GM21423 (cell line): ENCODE data around the gene ERBB2.

Source experiments
- ATAC-seq: cut with Tn5 transposase; IDR thresholded peaks from one replicate; pipeline ENCODE4 v1.9.1; 2021; ENCODE audit warnings: mild to moderate bottlenecking, moderate library complexity; ENCODE audit not compliant: unreplicated experiment

The ERBB2 gene

DNA sequence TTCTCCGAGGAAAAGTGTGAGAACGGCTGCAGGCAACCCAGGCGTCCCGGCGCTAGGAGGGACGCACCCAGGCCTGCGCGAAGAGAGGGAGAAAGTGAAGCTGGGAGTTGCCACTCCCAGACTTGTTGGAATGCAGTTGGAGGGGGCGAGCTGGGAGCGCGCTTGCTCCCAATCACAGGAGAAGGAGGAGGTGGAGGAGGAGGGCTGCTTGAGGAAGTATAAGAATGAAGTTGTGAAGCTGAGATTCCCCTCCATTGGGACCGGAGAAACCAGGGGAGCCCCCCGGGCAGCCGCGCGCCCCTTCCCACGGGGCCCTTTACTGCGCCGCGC, at the start of gene ERBB2:
Gene ERBB2, plus strand, starts transcription at position 247 of the 330 bp plus-strand sequence. CDS start 175 bp downstream, outside the sequence.
- no peak for ATAC-seq

DNA sequence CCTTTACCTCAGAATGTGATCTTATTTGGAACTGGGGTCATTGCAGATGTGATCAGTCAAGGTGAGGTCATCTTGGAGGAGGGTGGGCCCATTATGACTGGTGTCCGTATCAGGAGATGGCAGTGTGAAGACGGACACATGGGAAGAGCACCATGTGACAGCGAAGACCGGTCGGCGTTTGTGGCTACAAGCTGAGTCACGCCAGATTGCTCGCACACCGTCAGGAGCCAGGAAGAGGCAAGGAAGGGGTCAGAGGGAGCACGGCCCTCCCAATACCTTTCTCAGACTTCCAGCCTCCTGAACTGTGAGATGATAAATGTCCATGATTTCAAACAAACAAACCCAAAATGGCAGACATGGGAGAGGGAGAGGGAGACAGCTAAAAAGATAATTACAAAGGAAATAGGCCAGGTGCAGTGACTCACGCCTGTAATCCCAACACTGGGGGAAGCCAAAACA, 49.7 kb upstream of the ERBB2 start:
- no peak for ATAC-seq

DNA sequence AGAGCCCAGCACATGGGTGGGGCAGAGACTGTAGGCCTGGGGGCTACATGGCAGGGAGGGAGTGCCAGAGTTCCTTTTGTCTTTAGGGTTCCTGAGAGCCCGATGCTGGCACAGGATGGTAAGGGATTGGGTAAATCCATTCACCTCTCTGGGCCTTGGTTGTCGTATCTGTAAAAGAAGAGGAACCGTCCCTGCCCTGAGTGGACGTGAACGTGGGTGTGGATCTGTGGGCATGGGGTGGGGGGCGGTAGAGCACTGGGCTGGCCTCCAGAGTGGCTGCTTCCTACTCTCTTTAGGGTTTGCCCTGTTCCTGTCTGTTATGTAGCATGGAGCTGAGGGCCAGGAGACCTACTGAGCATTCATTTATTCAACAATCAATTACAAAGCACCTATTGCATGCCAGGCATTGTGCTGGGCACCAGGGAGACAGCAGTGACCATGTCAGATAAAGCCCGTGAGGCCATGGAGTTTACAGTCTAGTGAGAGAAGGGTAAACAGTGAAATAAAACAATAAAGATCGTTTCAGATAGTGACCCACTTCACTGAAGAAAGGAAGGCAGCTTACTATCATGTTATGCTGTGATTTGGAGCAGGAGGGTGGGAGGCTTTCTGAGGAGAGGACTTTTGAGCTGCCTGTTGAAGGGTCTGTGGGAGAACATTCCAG, 47.8 kb upstream of the ERBB2 start:
- ATAC-seq: no peak

DNA sequence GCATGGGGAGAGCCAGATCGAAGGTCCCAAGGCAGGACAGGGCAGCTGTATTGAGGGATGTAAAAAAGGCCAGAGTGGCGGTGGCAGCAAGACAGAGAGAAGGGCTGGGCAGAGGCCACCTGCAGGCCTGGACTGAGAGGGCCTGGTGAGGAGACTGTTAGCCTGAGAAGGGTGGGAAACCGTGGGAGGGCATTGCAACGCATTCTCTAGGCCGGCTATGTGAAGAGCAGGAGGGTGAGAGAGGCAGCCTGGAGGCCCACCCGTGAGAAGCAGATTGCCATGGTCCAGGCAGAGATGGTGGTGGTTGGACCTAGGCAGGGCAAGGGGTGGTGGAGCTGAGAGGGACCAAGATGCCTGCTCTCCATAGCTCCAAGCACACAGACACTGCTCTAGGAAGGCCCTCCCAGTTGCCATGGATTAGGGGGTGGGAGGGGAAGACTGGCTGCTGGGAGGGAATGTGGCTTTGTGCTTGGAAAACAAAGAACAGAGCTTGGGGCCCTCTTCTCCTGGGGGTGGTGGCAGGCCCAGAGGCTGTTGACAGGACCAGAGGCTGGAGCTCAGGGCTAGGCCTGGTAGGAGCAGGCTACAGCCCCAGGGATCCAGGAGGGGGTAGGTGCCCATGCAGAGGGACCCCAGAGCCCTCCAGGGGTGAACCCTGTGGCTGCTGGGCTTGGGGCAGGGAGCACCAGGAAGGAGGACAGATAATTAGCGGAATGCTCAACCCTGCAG, 47.1 kb upstream of the ERBB2 start:
- no peak for ATAC-seq

DNA sequence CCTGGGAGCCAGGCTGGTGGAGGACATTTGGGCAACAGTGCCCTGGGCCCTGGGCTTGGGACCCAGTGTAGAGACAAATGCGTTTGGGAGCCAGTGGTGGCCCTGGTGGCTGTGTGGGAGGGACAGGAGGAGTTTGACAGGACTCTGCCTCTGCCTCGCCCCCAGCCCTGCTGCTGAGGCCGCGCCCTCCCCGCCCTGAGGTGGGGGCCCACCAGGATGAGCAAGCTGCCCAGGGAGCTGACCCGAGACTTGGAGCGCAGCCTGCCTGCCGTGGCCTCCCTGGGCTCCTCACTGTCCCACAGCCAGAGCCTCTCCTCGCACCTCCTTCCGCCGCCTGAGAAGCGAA, 46.6 kb upstream of the ERBB2 start:
- no peak for ATAC-seq

DNA sequence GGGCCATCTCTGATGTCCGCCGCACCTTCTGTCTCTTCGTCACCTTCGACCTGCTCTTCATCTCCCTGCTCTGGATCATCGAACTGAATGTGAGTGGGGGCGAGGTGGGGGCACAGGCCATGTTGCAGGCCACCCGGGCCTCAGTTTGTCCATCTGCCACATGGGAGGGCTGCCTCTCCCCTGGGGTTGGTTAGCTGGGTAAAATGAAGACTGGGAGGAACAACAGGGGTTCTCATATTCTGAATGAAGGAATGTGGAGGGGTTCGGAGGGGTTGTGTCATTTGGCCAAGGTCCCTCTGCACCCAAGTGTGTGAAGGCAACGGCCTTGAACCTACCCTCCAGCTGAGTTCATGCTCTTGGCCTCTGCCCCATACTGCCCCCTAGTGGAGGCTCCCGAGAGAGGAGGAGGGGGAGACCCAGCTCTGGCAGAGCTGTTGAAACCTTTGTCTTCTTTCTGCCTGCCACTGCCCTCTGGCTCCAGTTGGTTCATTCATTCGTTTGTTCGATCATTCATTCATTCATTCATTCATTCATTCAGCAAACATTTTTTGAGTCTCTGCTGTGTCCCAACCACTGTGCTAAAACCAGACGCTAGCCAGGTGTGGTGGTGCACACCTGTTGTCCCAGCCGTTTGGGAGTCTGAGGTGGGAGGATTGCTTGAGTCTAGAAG, 46.1 kb upstream of the ERBB2 start:
- ATAC-seq: no peak

DNA sequence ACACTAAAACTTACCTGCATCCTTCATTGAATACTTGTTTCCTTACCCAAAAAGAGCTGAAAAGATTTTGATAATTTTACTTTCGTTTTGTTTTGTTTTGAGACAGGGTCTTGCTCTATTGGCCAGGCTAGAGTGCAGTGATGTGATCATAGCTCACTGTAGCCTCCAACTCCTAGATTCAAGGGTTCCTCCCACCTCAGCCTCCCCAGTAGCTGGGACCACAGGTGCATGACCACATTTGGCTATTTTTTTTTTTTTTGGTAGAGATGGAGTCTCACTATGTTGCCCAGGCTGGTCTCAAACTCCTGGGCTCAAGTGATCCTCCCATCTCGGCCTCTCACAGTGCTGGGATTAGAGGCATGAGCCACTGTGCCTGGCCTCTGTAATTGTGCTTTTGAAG, 44.8 kb upstream of the ERBB2 start:
- no peak for ATAC-seq

DNA sequence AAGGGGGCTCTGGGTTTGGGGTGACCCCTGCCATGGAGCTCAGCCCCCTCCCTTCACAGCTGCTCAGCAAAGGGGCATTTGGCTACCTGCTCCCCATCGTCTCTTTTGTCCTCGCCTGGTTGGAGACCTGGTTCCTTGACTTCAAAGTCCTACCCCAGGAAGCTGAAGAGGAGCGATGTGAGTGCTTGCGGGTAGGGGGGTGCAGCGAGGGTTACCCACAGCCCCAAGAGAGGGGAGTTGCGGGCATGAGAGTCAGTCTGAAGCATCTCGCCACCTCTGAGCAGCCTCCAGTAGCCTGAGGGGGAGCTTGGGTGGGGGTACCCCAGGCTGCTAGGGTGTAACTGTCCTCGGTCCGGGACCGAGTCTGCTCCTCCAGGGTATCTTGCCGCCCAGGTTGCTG, 41.5 kb upstream of the ERBB2 start:
- ATAC-seq: no peak

DNA sequence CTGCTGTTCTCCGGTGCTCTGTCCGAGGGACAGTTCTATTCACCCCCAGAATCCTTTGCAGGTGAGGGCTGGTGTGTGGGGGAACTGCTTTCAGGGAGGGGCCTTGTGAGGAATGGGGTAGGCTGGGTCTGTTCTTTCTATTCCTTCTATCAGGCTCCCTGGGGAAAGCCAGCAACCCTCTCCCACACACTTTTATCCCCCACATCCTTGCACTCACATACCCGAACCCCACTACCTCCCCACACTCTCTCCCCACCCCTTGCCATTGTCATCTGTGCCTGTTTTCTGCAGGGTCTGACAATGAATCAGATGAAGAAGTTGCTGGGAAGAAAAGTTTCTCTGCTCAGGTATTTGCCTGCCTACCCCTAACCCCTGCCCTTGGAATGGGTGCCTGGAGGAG, 41.1 kb upstream of the ERBB2 start:
- ATAC-seq: no peak

DNA sequence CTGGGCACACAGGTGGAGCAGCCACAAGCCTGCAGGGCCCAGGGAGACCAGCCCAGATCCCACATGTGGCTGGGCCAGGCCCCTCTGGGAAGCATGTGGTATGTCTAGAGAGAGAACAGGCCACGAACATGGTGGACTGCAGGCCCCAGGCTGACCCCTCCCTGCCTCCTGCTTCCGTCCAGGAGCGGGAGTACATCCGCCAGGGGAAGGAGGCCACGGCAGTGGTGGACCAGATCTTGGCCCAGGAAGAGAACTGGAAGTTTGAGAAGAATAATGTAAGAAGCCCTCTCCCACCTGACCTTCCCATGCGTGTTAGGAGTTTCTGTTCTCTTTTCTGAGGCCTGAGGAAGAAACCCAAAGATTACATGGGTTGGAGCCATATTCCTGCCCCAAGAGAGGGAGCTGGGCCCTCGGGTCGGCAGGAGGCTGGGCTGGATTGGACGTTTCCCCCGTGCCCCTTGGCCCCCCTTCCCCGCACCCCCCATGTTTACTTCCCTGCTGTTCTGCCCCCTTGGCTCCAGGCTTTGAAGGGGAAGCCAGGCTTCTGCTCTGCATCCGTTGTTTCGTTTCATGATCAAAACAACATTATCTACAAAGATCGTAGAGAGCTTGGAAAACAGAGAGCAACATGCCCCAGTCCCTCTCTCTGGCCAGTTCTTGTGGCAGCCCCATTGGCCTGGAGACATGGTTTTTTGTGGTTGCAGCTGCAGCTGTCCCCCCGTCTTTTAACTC, 40.4 kb upstream of the ERBB2 start:
- no peak for ATAC-seq

DNA sequence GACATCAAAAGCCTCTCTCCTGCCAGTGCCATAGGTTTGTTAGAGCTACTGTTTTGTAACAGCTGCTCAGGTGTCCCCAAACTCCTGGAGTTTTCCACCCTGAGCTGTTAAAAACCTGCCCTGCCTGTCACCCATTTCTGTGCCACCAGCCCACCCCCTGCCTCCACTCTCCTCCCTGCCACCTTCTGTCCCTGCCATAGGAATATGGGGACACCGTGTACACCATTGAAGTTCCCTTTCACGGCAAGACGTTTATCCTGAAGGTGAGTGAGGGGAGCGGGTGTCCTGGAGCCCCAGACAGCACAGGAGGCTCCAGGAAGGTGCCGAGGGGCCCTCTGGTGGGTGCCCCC, 39.9 kb upstream of the ERBB2 start:
- no peak for ATAC-seq

DNA sequence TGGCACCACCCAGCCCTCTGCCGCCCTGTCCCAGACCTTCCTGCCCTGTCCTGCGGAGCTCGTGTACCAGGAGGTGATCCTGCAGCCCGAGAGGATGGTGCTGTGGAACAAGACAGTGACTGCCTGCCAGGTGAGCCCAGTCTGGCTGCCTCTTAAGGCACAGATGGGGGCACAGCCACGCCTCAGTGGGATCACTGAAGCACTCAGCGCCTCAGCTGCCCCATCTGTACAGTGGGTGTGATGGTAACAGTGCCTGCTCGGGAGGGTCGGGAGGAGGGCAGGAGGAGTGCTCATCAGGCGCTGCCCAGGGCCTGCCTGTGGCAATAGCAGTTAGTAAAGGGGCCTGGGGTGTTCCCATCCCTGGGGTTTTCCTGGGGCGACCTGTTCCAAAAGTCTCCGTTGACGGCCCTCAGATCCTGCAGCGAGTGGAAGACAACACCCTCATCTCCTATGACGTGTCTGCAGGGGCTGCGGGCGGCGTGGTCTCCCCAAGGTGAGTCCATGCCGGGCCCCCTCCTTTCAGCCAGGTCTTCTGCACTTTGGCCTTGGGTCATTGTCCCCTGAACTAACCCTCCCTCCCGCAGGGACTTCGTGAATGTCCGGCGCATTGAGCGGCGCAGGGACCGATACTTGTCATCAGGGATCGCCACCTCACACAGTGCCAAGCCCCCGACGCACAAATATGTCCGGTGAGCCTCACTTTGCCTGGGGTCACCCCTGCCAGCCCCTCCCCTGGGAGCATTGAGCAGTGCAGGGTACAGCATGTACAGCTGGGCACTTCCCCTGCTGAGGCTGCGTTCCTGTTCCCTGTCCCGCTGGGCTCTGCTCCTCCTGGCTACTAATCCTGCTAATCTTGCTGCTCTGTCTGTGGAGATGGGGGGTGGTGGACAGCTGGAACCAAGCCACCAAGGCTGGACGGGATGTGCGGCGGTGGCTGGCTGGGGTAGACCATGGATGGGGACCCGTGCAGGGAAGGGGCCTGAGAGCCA, 39.2 kb upstream of the ERBB2 start:
- ATAC-seq: no peak

DNA sequence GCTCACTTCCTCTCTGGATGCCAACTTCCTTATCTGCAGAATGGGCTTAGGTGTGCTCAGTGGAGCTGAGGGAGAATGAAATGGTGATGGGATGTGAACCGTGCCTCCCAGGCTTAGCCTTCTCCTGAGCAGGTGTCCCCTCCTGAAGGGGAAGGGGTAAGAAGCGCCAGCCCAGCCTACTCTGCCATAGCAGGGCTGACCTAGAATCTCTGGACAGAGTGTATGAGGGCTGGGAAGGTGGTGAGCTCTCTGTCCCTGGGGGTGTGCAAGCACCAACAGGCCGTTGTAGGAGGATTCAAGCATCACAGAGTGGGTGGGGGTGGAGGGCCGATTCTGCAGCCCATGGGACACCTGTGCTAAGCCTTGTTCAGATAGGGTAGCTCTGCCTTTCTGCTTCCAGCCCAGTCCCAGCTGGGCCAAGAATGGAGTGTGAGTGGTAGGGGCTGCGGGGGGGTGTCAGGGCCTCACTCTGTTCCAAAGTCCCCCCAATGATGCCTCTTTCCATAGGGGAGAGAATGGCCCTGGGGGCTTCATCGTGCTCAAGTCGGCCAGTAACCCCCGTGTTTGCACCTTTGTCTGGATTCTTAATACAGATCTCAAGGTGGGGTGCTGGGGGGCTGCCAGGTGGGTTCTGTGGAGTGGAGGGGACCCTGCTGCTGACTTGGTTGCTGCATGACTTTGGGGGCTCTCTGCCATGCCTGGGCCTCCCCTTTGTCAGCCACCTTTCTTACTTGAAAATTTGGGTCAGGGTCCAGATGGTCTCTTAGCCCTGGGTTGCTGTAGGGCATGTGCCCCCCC, 37.9 kb upstream of the ERBB2 start:
- ATAC-seq: no peak

DNA sequence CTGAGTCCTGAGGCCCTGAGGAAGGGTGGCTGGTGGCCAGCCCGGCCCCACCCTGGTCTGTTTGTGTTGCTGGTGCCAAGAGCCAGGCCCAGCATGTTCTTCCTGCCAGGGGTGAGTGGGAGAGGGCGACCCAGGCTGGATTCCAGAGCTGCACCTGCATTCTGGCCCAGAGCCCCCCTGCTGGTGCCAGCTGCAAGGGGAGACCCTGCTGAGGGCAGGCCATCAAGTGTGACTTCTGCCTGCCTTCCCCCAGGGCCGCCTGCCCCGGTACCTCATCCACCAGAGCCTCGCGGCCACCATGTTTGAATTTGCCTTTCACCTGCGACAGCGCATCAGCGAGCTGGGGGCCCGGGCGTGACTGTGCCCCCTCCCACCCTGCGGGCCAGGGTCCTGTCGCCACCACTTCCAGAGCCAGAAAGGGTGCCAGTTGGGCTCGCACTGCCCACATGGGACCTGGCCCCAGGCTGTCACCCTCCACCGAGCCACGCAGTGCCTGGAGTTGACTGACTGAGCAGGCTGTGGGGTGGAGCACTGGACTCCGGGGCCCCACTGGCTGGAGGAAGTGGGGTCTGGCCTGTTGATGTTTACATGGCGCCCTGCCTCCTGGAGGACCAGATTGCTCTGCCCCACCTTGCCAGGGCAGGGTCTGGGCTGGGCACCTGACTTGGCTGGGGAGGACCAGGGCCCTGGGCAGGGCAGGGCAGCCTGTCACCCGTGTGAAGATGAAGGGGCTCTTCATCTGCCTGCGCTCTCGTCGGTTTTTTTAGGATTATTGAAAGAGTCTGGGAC, 37.1 kb upstream of the ERBB2 start:
- no peak for ATAC-seq

DNA sequence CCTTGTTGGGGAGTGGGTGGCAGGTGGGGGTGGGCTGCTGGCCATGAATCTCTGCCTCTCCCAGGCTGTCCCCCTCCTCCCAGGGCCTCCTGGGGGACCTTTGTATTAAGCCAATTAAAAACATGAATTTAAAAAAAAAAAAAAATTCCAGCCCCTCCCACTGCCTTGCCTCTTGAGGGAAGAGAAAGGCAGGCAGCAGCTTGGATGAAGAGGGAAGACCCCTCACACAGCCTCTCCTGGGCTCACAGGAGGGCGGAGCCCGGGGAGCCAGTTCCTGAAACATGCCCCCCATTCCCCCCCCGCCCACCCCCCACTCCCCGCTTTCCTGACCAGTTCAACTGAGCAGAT, 36.5 kb upstream of the ERBB2 start:
- no peak for ATAC-seq

DNA sequence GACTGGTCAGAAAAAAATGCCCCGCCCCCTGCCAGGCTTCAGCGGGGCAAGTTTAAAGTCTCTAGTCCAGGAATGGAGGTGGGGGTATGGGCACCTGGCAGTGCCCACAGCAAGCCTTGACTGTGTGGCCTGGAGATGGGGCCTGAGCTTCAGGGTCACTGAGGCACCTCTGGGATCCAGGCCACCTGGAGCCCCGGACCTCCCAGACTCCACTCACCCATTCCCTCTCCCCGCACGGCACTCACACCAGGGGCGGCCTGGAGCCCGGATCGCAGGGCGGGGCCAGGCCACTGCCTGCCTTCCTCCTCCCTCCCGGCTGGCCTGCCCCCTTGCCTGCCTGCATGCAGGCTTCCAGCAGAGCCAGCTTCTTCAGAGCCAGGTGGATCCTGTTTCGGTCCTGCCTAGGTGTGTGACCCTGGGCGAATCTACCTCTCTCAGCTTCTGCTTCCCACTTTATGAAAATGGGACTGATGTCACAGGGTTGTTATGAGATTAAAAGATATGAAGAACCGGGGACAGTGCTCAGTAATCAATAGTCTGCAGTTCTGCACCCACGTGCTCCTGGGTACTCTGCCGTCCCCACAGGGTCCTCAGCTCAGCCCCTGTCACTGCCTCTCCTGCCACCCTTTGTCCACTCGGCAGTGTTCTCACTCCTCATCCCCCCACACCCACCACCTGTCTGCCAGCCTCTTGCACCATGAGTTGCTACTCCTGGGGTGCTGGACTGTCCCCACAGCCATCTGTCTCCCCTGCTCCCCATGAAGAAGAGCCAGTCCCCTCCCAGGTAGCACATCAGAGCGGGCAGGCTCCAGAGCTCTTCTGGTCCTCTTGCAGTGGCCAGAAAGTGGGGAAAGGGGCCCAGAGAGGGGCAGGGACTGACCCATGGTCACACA, 35.9 kb upstream of the ERBB2 start:
- no peak for ATAC-seq

DNA sequence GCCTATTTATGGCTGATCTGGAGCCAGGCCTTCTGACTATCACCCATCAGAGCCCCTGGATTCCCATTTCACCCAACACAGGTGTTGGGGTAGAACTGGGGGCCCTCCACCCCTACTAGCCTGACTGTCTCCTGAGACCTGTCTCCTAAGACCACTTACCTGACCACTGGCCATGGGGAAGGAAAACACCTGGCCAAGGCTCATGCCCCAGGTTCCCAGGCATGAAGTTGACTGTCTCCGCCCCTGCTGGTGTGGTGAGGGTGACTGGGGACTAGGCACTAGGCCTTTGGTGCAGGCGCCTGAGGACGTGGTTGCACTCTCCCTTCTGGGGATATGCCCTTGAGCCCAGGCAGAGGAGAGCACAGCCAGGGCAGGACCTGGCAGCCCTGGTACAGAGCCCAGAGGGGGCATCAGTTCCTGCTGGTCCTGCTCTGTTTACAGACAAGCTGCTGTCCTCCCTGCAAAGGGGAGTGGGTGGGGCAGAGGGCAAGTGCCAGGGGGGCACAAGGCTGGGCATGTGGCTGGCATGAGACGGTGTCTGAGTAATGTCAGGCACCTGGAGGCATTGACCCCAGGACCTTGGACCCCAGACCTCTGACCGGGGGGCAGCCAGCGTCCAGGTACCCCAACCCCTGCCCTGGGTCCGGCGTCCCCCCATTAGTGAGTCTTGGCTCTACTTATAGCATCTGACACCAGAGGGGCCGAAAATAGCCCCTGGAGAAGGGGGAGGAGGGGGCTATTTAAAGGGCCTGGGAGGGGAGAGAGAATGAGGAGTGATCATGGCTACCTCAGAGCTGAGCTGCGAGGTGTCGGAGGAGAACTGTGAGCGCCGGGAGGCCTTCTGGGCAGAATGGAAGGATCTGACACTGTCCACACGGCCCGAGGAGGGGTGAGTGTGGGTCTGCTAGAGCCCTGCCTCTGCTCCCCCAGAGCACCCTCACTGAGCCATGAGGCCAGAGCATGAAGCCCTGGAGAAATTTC, 35.0 kb upstream of the ERBB2 start, which contains the start of gene TCAP:
Gene TCAP, plus strand, starts transcription at position 769 of the 981 bp plus-strand sequence. Its CDS starts 11 bp downstream, at position 780.
- ATAC-seq: no peak
